ENCODE measurements around the gene USP10.

The USP10 gene

DNA sequence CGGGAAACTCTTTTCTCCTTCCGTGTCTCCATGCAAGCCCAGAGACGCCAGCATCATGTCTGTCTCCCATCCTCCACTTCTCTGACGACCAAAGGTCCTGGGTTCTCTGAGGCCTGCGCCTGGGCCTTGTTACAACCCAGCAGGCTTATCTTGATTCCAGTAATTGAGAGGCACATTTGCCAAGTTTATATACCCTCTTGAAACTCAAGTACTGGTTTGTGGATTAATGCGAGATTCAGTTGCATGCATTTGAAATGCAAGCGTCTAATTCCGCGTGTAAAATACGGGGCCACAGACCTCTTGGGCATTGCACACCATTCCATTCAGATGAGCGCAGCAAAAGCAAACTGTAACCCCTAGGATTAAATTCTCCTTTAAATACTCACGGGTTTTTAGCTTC, 91.3 kb downstream of the USP10 start:
- TF ChIP-seq, protein P1, sequence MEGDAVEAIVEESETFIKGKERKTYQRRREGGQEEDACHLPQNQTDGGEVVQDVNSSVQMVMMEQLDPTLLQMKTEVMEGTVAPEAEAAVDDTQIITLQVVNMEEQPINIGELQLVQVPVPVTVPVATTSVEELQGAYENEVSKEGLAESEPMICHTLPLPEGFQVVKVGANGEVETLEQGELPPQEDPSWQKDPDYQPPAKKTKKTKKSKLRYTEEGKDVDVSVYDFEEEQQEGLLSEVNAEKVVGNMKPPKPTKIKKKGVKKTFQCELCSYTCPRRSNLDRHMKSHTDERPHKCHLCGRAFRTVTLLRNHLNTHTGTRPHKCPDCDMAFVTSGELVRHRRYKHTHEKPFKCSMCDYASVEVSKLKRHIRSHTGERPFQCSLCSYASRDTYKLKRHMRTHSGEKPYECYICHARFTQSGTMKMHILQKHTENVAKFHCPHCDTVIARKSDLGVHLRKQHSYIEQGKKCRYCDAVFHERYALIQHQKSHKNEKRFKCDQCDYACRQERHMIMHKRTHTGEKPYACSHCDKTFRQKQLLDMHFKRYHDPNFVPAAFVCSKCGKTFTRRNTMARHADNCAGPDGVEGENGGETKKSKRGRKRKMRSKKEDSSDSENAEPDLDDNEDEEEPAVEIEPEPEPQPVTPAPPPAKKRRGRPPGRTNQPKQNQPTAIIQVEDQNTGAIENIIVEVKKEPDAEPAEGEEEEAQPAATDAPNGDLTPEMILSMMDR (conservative IDR thresholded peaks at IDR 0.05; ENCODE audit: control insufficient read depth, insufficient read depth, low read depth, low read length): no peak
- H3K4me3 ChIP-seq (ENCODE audit: control insufficient read depth, low read depth, low read length): no peak overlapping the region
- DNase-seq (ENCODE audit: low read depth): no peak

DNA sequence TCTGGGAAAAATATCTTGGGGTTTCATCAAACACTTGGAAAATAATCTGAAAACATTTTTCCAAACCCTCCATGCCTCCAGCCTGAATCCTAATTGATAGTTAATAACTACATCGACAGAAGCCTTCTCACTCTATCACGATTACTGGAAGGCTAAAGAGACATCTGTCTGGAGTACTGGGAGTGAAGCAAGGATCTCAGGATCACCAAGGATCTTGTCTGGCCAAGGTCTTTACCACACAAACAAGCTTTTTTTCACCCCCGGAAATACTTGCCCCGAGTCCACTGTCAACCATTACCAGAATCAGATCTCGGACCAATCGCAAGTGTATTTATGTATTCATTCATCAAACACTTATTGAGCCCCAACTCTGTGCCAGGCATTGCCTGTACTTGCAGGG, 91.7 kb downstream of the USP10 start:
- no peak for DNase-seq (ENCODE audit: low read depth)
- no peak overlapping the region for H3K4me3 ChIP-seq (ENCODE audit: control insufficient read depth, low read depth, low read length)
- TF ChIP-seq, protein P1 (conservative IDR thresholded peaks at IDR 0.05; ENCODE audit: control insufficient read depth, insufficient read depth, low read depth, low read length): no peak

DNA sequence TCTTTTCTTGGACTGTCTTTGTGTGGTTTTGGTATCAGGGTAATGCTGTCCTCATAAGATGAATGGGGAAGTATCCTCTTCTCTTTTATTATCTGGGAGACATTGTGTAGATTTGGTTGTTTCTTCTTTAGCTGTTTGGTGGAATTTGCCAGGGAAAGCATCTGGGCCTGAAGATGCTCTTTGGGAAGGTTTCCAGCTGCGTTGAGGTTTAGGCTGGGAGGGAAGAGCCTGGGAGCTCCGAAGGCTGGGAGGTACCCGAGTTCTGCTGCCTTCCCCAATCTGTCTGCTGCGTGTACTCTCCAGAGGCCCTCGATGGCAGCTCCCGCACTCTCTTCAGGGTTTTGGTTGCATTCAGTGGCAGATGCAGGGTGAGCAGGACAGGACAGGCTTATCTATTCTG, 94.4 kb downstream of the USP10 start:
- DNase-seq (ENCODE audit: low read depth): peak; percentile 15
- TF ChIP-seq, protein P1 (conservative IDR thresholded peaks at IDR 0.05; ENCODE audit: control insufficient read depth, insufficient read depth, low read depth, low read length): no peak
- no peak overlapping the region for H3K4me3 ChIP-seq (ENCODE audit: control insufficient read depth, low read depth, low read length)

DNA sequence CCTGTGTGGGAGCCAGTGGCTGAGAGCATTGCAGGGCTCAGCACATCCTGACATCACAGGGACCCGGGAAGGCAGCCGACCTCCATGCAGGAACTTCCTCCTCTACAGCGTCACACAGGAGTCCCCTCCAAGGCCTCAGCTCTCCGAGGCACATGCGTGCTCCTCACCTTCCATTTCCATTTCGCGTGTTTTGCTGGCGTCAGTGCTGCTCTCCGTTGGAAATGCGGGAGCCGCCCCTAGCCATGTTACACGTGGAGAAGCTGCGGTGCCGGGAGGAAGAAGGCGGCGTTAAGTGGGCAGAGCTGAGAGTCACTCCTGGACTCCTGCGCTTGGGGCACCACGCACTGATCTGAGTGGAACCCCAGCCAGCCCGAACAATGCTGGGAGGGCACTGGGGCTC, 94.8 kb downstream of the USP10 start:
- no peak overlapping the region for H3K4me3 ChIP-seq (ENCODE audit: control insufficient read depth, low read depth, low read length)
- DNase-seq (ENCODE audit: low read depth): no peak
- TF ChIP-seq, protein P1 (conservative IDR thresholded peaks at IDR 0.05; ENCODE audit: control insufficient read depth, insufficient read depth, low read depth, low read length): no peak

DNA sequence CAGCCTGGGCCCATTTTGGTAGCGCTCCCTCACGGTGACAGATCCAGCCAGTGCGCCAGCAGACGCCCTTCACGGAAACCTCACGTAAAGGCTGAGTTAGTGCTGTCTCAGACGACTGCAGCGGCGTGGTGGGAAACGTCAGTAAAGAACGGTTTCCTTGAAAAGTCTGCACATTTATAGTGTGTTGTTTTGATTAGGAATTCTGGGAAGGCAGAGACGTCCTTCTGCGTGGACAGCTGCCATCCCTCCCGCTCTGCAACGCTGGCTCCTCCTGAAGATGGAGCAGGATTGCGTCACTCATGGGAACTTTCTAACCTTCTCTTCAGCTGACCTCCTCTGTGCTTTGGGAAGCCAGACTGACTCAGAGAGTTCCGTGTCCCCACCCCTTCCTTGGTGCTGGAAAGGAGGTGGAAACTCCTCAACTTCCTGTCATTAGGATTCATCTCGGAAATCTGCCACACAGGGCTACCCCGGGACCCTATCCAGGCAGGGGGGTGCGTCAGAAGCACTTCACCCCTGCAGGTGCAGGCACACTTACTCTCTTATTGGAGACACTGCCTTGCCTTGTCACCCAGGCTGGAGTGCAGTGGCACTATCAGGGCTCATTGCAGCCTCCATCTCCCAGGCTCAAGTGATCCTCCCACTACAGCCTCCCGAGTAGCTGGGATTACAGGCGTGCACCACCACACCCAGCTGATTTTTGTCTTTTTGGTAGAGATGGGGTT, 95.7 kb downstream of the USP10 start:
- peak overlapping the region; percentile 9 for H3K4me3 ChIP-seq (ENCODE audit: control insufficient read depth, low read depth, low read length)
- TF ChIP-seq, protein P1 (conservative IDR thresholded peaks at IDR 0.05; ENCODE audit: control insufficient read depth, insufficient read depth, low read depth, low read length): no peak
- DNase-seq (ENCODE audit: low read depth): peak; percentile 100

DNA sequence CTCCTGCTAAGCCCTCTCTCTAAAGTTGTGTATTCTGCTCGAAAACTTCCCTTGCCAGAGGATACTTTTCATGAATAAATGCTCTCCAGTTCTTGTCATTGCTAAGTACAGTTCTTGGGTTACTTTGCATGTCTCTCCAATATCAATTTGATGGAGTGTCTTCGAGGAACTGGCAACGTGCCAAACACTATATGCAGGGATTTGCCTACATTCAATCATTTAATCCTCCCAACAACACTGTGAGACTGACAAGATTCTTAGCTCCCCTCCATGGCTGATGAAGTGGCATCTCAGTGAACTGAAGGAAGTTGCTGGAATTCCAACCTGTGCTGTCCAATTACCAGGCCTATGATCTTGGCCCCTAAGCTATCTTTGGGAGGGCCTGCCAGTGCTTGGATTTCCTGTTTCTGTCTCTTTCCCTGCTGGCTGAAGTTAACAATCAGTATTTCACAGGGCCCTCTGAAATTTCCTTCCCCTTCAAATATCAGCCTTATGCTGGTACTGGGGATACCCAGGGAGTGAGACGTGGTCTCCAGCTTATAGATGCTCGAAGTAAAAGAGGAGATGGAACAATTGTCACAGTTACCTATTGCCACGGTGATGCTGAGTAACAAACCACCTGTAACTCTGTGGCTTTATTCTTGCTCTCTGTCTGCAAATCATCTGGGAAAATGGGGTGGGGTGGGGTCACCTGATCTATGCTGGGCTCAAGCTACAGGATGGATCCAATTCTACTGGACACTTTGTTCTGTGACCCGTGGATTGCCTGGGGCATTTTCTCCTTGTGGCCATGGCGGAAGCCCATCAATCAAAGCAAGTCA, 100.6 kb downstream of the USP10 start:
- TF ChIP-seq, protein P1 (conservative IDR thresholded peaks at IDR 0.05; ENCODE audit: control insufficient read depth, insufficient read depth, low read depth, low read length): no peak
- DNase-seq (ENCODE audit: low read depth): no peak
- H3K4me3 ChIP-seq (ENCODE audit: control insufficient read depth, low read depth, low read length): no peak overlapping the region
